Parathyroid adenoma (tissue), 2 donors: ENCODE measurements around the gene F13A1.

Source experiments
- H2AFZ ChIP-seq: fragments of 300-600 bp; sonication (generic); one replicate; pipeline ENCODE4 v1.7.0; 2017; ENCODE audit warnings: antibody characterized with exemption, mild to moderate bottlenecking
- H3K27ac ChIP-seq: fragments of 300-600 bp; sonication (generic); one replicate; pipeline ENCODE4 v1.7.0; 2017
- H3K27me3 ChIP-seq: fragments of 300-600 bp; sonication (generic); one replicate; pipeline ENCODE4 v1.7.0; 2017; ENCODE audit warnings: low read length; ENCODE audit not compliant: control insufficient read depth, insufficient read depth
- H3K36me3 ChIP-seq: fragments of 300-600 bp; sonication (generic); one replicate; pipeline ENCODE4 v1.7.0; 2017; ENCODE audit warnings: low read length; ENCODE audit not compliant: control insufficient read depth, insufficient read depth
- H3K4me1 ChIP-seq: fragments of 300-600 bp; sonication (generic); one replicate; pipeline ENCODE4 v1.7.0; 2017; ENCODE audit warnings: control low read depth
- H3K4me2 ChIP-seq: fragments of 300-600 bp; sonication (generic); one replicate; pipeline ENCODE4 v1.7.0; 2017; ENCODE audit warnings: low read length
- H3K4me3 ChIP-seq: fragments of 300-600 bp; sonication (generic); one replicate; pipeline ENCODE4 v1.7.0; 2017; ENCODE audit warnings: low read depth, low read length
- H3K79me2 ChIP-seq: fragments of 300-600 bp; sonication (generic); one replicate; pipeline ENCODE4 v1.7.0; 2017; ENCODE audit warnings: control low read depth
- H3K9ac ChIP-seq: fragments of 300-600 bp; sonication (generic); one replicate; pipeline ENCODE4 v1.7.0; 2017; ENCODE audit warnings: mild to moderate bottlenecking
- H3K9me3 ChIP-seq: fragments of 300-600 bp; sonication (generic); one replicate; pipeline ENCODE4 v1.7.0; 2017; ENCODE audit warnings: low read length; ENCODE audit not compliant: control insufficient read depth
- CTCF ChIP-seq: fragments of 300-600 bp; sonication (generic); IDR thresholded peaks from one replicate; pipeline ENCODE4 v1.7.0; 2017; ENCODE audit warnings: antibody characterized with exemption, mild to moderate bottlenecking
- donor health status: primary hyperparathyroidism.

F13A1 gene

GRCh38 chr6:6154335-6154734, 166.1 kb downstream of the F13A1 start:
- Histone ChIP-seq H3K27me3 (no peaks in the 10 kb centered on the region), H3K9ac (no peak overlapping the region), H3K4me2 (no peak overlapping the region), H3K4me1 (no peaks in the 10 kb centered on the region), H3K36me3 (no peaks in the 10 kb centered on the region), H3K27ac (no peak overlapping the region), H2AFZ (no peak overlapping the region), H3K79me2 (no peaks in the 10 kb centered on the region), H3K9me3 (no peaks in the 10 kb centered on the region), H3K4me3 (no peak overlapping the region)
- TF ChIP-seq CTCF: no peak

- Histone ChIP-seq H3K9me3 (no peaks in the 10 kb centered on the region), H3K27ac (no peak overlapping the region), H3K4me3 (no peak overlapping the region), H3K36me3 (no peaks in the 10 kb centered on the region), H2AFZ (no peak overlapping the region), H3K4me2 (no peak overlapping the region), H3K9ac (no peak overlapping the region), H3K27me3 (no peaks in the 10 kb centered on the region), H3K79me2 (no peaks in the 10 kb centered on the region), H3K4me1 (no peaks in the 10 kb centered on the region)
- TF ChIP-seq CTCF: no peak
Measured at GRCh38 chr6:6152060-6152459, 168.4 kb downstream of the F13A1 start.

- Histone ChIP-seq H3K9ac (no peak overlapping the region), H3K27ac (no peak overlapping the region), H3K9me3 (no peaks in the 10 kb centered on the region), H3K4me1 (no peaks in the 10 kb centered on the region), H3K4me2 (no peak overlapping the region), H3K4me3 (no peak overlapping the region), H3K79me2 (no peaks in the 10 kb centered on the region), H3K27me3 (no peaks in the 10 kb centered on the region), H3K36me3 (no peaks in the 10 kb centered on the region), H2AFZ (no peak overlapping the region)
- TF ChIP-seq CTCF: no peak
Measured at GRCh38 chr6:6148192-6148815, 172.2 kb downstream of the F13A1 start.

- H3K36me3 ChIP-seq: no peaks in the 10 kb centered on the region
- no peaks in the 10 kb centered on the region for H3K79me2 ChIP-seq
- H3K9me3 ChIP-seq: no peaks in the 10 kb centered on the region
Measured at GRCh38 chr6:6131492-6132109, 188.9 kb downstream of the F13A1 start.

More at GRCh38 chr6:6131492-6132109, 188.9 kb downstream of the F13A1 start:
- Histone ChIP-seq H3K27me3 (no peaks in the 10 kb centered on the region), H2AFZ (no peak overlapping the region), H3K4me3 (no peak overlapping the region), H3K4me2 (no peak overlapping the region), H3K9ac (no peak overlapping the region), H3K4me1 (no peaks in the 10 kb centered on the region), H3K27ac (no peak overlapping the region)
- peak; percentile 64 for TF ChIP-seq CTCF
